K562 (cell line): ENCODE results near the gene GNB2. TPM values are rescaled to one million over a fixed set of nuclear protein-coding genes. Genes with fewer than 3 reads are reported as not detected.

Source experiments
- ATAC-seq: fragments of 200-7000 bp; cut with Tn5 transposase; 3 replicates; pipeline ENCODE4 v1.9.1; 2020; ENCODE audit warnings: moderate library complexity
- BruUV-seq: library from RNA; stranded (reverse); fragments of 400-500 nt; replicated peaks from 2 replicates; lab custom pipeline; 2021; lab: Mats Ljungman, UMichigan
- CTCF ChIA-PET: fragments of 300-600 bp; formaldehyde crosslinking; extraction: SDS; loops from one replicate; lab custom pipeline; 2021; ENCODE audit warnings: low intra/inter-chr PET ratio; lab: Yijun Ruan, JAX
- POLR2A ChIA-PET: fragments of 300-600, 350-650 bp; sonication (Branson Sonifier 250); formaldehyde crosslinking; extraction: SDS; loops from one replicate; lab custom pipeline; 2021; ENCODE audit warnings: antibody characterized with exemption, inconsistent platforms; lab: Yijun Ruan, JAX
- DNase-seq, 4 experiments: peaks; one replicate each; pipeline versions ENCODE4 v3.0.0 to v3.0.0-alpha.2; 2011 to 2018; ENCODE audit warnings: low spot score in 3 of 4, mixed read lengths in 3 of 4; ENCODE audit errors: extremely low read depth in 1 of 4
- FAIRE-seq: peaks from 2 replicates; lab custom pipeline; 2011; peaks lifted over from hg19 to GRCh38; lab: Jason Lieb, UNC
- H2AFZ ChIP-seq: 2 replicates; pipeline ENCODE4 v1.6.0; 2011; ENCODE audit warnings: low read depth, low read length, control low read depth, inconsistent platforms
- H3K27ac ChIP-seq: fragments of 200-600 bp; 3 replicates; pipeline ENCODE4 v1.8.0; 2011; ENCODE audit warnings: low read depth, mild to moderate bottlenecking, control low read depth, inconsistent platforms, low read length, moderate library complexity, mixed read lengths; ENCODE audit errors: extremely low read depth
- H3K27me3 ChIP-seq, 2 experiments: fragments of 300-600 bp in 1 of 2; 2 replicates in 1 of 2; 3 replicates in 1 of 2; pipeline versions ENCODE4 v1.6.0 to v1.8.0; 2011; ENCODE audit warnings: inconsistent platforms in 2 of 2, low read length in 2 of 2, mild to moderate bottlenecking in 1 of 2, mixed read lengths in 1 of 2, moderate library complexity in 1 of 2; ENCODE audit not compliant: control insufficient read depth in 2 of 2, insufficient read depth in 2 of 2
- H3K36me3 ChIP-seq: fragments of 300-600 bp; 3 replicates; pipeline ENCODE4 v1.8.0; 2011; ENCODE audit warnings: mild to moderate bottlenecking, low read length, inconsistent platforms; ENCODE audit not compliant: control insufficient read depth, insufficient read depth
- H3K4me1 ChIP-seq, 2 experiments: fragments of 200-600 bp in 1 of 2; replicated peaks in 1 of 2; 2 replicates in 1 of 2; 3 replicates in 1 of 2; pipeline versions ENCODE4 v1.5.1 to v1.8.0; 2011; ENCODE audit warnings: inconsistent platforms in 2 of 2, low read length in 2 of 2, mild to moderate bottlenecking in 1 of 2, mixed read lengths in 1 of 2, moderate library complexity in 1 of 2; ENCODE audit not compliant: control insufficient read depth in 2 of 2, insufficient read depth in 2 of 2
- H3K4me2 ChIP-seq: 2 replicates; pipeline ENCODE4 v1.6.1; 2011; ENCODE audit warnings: low read length, control low read depth, inconsistent platforms, mixed read lengths; ENCODE audit not compliant: insufficient read depth
- H3K4me3 ChIP-seq: fragments of 200-600 bp; sonication (generic), shearing (Covaris generic); 2 replicates; pipeline ENCODE4 v1.5.1; 2016; ENCODE audit warnings: control low read depth, inconsistent platforms
- H3K79me2 ChIP-seq: fragments of 200-600 bp; 3 replicates; pipeline ENCODE4 v1.8.0; 2011; ENCODE audit warnings: low read length, inconsistent platforms; ENCODE audit not compliant: control insufficient read depth, insufficient read depth
- H3K9ac ChIP-seq, 2 experiments: 2 replicates each; pipeline versions ENCODE4 v1.6.0 to v1.6.1; 2011; ENCODE audit warnings: low read depth in 2 of 2, low read length in 2 of 2, control low read depth in 1 of 2, inconsistent platforms in 1 of 2, mild to moderate bottlenecking in 1 of 2, mixed read lengths in 1 of 2; ENCODE audit not compliant: insufficient read depth in 1 of 2
- H3K9me1 ChIP-seq: one replicate; pipeline ENCODE4 v1.6.0; 2011; ENCODE audit warnings: inconsistent platforms, mild to moderate bottlenecking, low read length, moderate library complexity; ENCODE audit not compliant: control insufficient read depth, insufficient read depth
- H3K9me3 ChIP-seq: replicated peaks from 2 replicates; pipeline ENCODE4 v1.5.1; 2011; ENCODE audit warnings: low read depth, low read length, inconsistent platforms; ENCODE audit not compliant: control insufficient read depth, insufficient read depth
- H4K20me1 ChIP-seq: replicated peaks from 2 replicates; pipeline ENCODE4 v1.6.1; 2011; ENCODE audit warnings: low read length, inconsistent platforms, mixed read lengths; ENCODE audit not compliant: control insufficient read depth, insufficient read depth
- CBX3 ChIP-seq, 2 experiments: IDR thresholded peaks; 1 replicate in 1 of 2; 2 replicates in 1 of 2; pipeline ENCODE4 v1.6.1; 2012; ENCODE audit warnings: inconsistent platforms in 2 of 2, low read length in 2 of 2, borderline replicate concordance in 1 of 2, control low read depth in 1 of 2
- CEBPB ChIP-seq: fragments of 450-650 bp; IDR thresholded peaks from 2 replicates; pipeline ENCODE4 v1.6.1; 2016; ENCODE audit warnings: missing genetic modification characterization, missing compliant biosample characterization
- CHD1 ChIP-seq: fragments of 200-600 bp; sonication (generic); IDR thresholded peaks from one replicate; pipeline ENCODE4 v1.6.1; 2012; ENCODE audit warnings: mild to moderate bottlenecking, moderate library complexity, low read length, inconsistent platforms
- HIVEP1 ChIP-seq: fragments of 250-450 bp; sonication (Bioruptor Pico); IDR thresholded peaks from 2 replicates; pipeline ENCODE4 v1.4.0; 2020; ENCODE audit warnings: mild to moderate bottlenecking
- HMGXB4 ChIP-seq: sonication (generic); formaldehyde crosslinking; IDR thresholded peaks from 2 replicates; pipeline ENCODE4 v1.8.1; 2023; ENCODE audit warnings: mild to moderate bottlenecking, missing genetic modification reagents
- KDM2B ChIP-seq: fragments of 250-450 bp; sonication (Bioruptor Pico); IDR thresholded peaks from 2 replicates; pipeline ENCODE4 v1.8.0; 2021; ENCODE audit warnings: mild to moderate bottlenecking, moderate library complexity
- RAD51 ChIP-seq: fragments of 450-650 bp; IDR thresholded peaks from 2 replicates; pipeline ENCODE4 v1.7.1; 2016; ENCODE audit warnings: low read depth, mild to moderate bottlenecking, borderline replicate concordance
- ZFPM2 ChIP-seq: fragments of 250-450 bp; sonication (Bioruptor Pico); IDR thresholded peaks from 2 replicates; pipeline ENCODE4 v1.5.1; 2022; ENCODE audit warnings: mild to moderate bottlenecking
- ZNF57 ChIP-seq: fragments of 450-650 bp; formaldehyde crosslinking; IDR thresholded peaks from 2 replicates; pipeline ENCODE4 v1.4.0; 2020; ENCODE audit warnings: mild to moderate bottlenecking, moderate library complexity
- WGBS: fragments of 100-300 bp; shearing (Covaris generic); methylation state at CpG from one replicate; pipeline ENCODE4 v1.1.6; 2016; ENCODE audit warnings: low coverage, mixed read lengths; ENCODE audit not compliant: insufficient coverage; ENCODE audit errors: missing lambda C conversion rate; 5-methylcytosine and 5-hydroxymethylcytosine counted together
- in situ Hi-C: fragments of 300-500 bp; cut with MboI; formaldehyde crosslinking; loops from 4 replicates; pipeline ENCODE4 v1.15.0; 2018; ENCODE audit warnings: inconsistent platforms, mixed read lengths
- intact Hi-C: fragments of 100-400 bp; cut with micrococcal nuclease; formaldehyde crosslinking; loops from 2 replicates; pipeline ENCODE4 v1.14.2; 2022
- polyA plus RNA-seq, 8 experiments: library from polyadenylated mRNA; depleted of rRNA in 4 of 8; stranded (reverse) in 5 of 8; unstranded in 3 of 8; fragments of >200 nt; fragmentation: Nextera tagmentation in 2 of 8; fragmentation: Illumina TruSeq in 1 of 8; extraction: Ambion mirVana in 2 of 8; extraction: Trizol in 1 of 8; gene quantifications; 2 replicates each; pipeline versions ENCODE4 v1.2.1 to v1.2.3, GENCODE V29; 2011 to 2014; ENCODE audit warnings: inconsistent platforms in 1 of 8, missing spikeins in 1 of 8
- total RNA-seq, 7 experiments: library from RNA; depleted of rRNA in 6 of 7; stranded (reverse); fragments of >200 nt in 6 of 7; fragmentation: Illumina TruSeq in 2 of 7; extraction: Trizol in 2 of 7; gene quantifications; 2 replicates each; pipeline versions ENCODE4 v1.2.1 to v1.2.3, GENCODE V29; 2011 to 2021; ENCODE audit warnings: low replicate concordance in 1 of 7
- TF ChIP-seq, protein P1 (sequence below), 2 experiments: fragments of 450-650 bp in 1 of 2; sonication (generic) in 1 of 2; formaldehyde crosslinking; conservative IDR thresholded peaks; 2 replicates each; pipeline versions ENCODE4 v1.4.0 to v1.8.1; 2020 to 2022; ENCODE audit warnings: mild to moderate bottlenecking in 1 of 2, missing genetic modification reagents in 1 of 2
- TF ChIP-seq, protein P2 (sequence below): sonication (generic); formaldehyde crosslinking; IDR thresholded peaks from 2 replicates; pipeline ENCODE4 v1.8.1; 2023; ENCODE audit warnings: mild to moderate bottlenecking, missing genetic modification reagents
- TF ChIP-seq, protein P3 (sequence below): IDR thresholded peaks from 2 replicates; pipeline ENCODE4 v1.6.1; 2011; ENCODE audit warnings: borderline replicate concordance, low read depth, mild to moderate bottlenecking, moderate library complexity, low read length; ENCODE audit not compliant: insufficient read depth, poor library complexity, severe bottlenecking

The GNB2 gene
- total and polyA plus RNA-seq, 9 of the 15 experiments (the other 6 are each of a cell fraction or from before 2014, with no cell fraction given), result 0.65 to 320 (median 104) TPM

GRCh38 chr7:100673942-100674410, 436 bp downstream of the GNB2 start (continued):
- TF ChIP-seq ZFPM2 (CRISPR knock-in tag), result 0 out of 2 replicates have a peak, but pooled peaks have one; percentile 49

- H3K27ac ChIP-seq, result peak overlapping the region; percentile 98
- 1% methylated on average over 31 of the region's 43 CpGs for WGBS
- H3K4me2 ChIP-seq, result peak overlapping the region; percentile 88
- peak; percentile 55 for FAIRE-seq
- intact Hi-C loops (loop anchor here (5.0 kb wide), 1 partner anchor 47 kb away; no protein-coding TSS in a partner anchor), in situ Hi-C loops (no loop called here)
- peak overlapping the region; percentile 43; the same call in 1 of the 2 replicates for H2AFZ ChIP-seq
- peaks cover 46% of the 10 kb centered on the region for H3K79me2 ChIP-seq
- no peaks in the 10 kb centered on the region for H3K9me1 ChIP-seq
- peaks cover 33% of the 10 kb centered on the region; the same call in 2 of the 3 replicates for H3K36me3 ChIP-seq
- H3K4me3 ChIP-seq, result peak overlapping the region; percentile 99
- ChIA-PET POLR2A (interaction anchor here (0.8 to 1.4 kb wide), 4 partner anchors 14 to 48 kb away, joined by 4 to 5 read pairs (median 4); no protein-coding TSS in a partner anchor), CTCF (interaction anchor here (0.6 kb wide), 1 partner anchor 12 kb away, joined by 4 read pairs; no protein-coding TSS in a partner anchor)
- DNase-seq, result peak in 1 of 4 experiments; percentile 60
- ATAC-seq, result peak; percentile 17
- H4K20me1 ChIP-seq, result peaks cover 11% of the 10 kb centered on the region; the same call in 1 of the 2 replicates
- no peaks in the 10 kb centered on the region for H3K27me3 ChIP-seq
- no peaks in the 10 kb centered on the region for H3K9me3 ChIP-seq
- peak overlapping the region; percentile 93 to 98 for H3K9ac ChIP-seq
- BruUV-seq, result TSS peak; percentile 35
- H3K4me1 ChIP-seq, result peaks cover 0 to 66% of the 10 kb centered on the region in 2 experiments; a peak in 4 of 5 replicates
- TF ChIP-seq, protein P1, sequence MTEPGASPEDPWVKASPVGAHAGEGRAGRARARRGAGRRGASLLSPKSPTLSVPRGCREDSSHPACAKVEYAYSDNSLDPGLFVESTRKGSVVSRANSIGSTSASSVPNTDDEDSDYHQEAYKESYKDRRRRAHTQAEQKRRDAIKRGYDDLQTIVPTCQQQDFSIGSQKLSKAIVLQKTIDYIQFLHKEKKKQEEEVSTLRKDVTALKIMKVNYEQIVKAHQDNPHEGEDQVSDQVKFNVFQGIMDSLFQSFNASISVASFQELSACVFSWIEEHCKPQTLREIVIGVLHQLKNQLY (CRISPR knock-in tag; conservative IDR thresholded peaks at IDR 0.05), result no peak
- TF ChIP-seq, protein P2, sequence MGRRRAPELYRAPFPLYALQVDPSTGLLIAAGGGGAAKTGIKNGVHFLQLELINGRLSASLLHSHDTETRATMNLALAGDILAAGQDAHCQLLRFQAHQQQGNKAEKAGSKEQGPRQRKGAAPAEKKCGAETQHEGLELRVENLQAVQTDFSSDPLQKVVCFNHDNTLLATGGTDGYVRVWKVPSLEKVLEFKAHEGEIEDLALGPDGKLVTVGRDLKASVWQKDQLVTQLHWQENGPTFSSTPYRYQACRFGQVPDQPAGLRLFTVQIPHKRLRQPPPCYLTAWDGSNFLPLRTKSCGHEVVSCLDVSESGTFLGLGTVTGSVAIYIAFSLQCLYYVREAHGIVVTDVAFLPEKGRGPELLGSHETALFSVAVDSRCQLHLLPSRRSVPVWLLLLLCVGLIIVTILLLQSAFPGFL (CRISPR knock-in tag), result no peak
- no peak for TF ChIP-seq ZNF57 (CRISPR knock-in tag)
- TF ChIP-seq, protein P3, sequence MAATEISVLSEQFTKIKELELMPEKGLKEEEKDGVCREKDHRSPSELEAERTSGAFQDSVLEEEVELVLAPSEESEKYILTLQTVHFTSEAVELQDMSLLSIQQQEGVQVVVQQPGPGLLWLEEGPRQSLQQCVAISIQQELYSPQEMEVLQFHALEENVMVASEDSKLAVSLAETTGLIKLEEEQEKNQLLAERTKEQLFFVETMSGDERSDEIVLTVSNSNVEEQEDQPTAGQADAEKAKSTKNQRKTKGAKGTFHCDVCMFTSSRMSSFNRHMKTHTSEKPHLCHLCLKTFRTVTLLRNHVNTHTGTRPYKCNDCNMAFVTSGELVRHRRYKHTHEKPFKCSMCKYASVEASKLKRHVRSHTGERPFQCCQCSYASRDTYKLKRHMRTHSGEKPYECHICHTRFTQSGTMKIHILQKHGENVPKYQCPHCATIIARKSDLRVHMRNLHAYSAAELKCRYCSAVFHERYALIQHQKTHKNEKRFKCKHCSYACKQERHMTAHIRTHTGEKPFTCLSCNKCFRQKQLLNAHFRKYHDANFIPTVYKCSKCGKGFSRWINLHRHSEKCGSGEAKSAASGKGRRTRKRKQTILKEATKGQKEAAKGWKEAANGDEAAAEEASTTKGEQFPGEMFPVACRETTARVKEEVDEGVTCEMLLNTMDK, result no peak
- TF ChIP-seq CEBPB, result 0 out of 2 replicates have a peak, but pooled peaks have one; percentile 15
- TF ChIP-seq KDM2B (CRISPR knock-in tag), result peak; percentile 40; the same call in 1 of the 2 replicates
- peak; percentile 63 for TF ChIP-seq CHD1
- TF ChIP-seq HMGXB4 (CRISPR knock-in tag), result 0 out of 2 replicates have a peak, but pooled peaks have one; percentile 31
- no peak for TF ChIP-seq HIVEP1
- TF ChIP-seq RAD51, result no peak
- TF ChIP-seq CBX3 (IDR thresholded peaks at IDR 0.05; ENCODE audit: borderline replicate concordance in 1 of 2, low read length in 2 of 2), result no peak
Observed at GRCh38 chr7:100674411-100675104, 1.0 kb downstream of the GNB2 start.
